ENCODE measurements around the gene COL4A4. TPM values are rescaled to one million over a fixed set of nuclear protein-coding genes. Genes with fewer than 3 reads are reported as not detected.

Gene COL4A4
- total RNA-seq, 3 donors from 2014 or later (not counting 1 experiment from before 2014, with no cell fraction given): 0.31 to 2.3 (median 0.88) TPM

- H3K9me3 Mint-ChIP-seq: no peaks in the 10 kb centered on the region
- Histone ChIP-seq H3K36me3 (ENCODE audit: control insufficient read depth, insufficient read depth, low read length) (no peaks in the 10 kb centered on the region), H3K27ac (ENCODE audit: low read length) (no peak overlapping the region), H3K27me3 (ENCODE audit: control insufficient read depth, insufficient read depth, low read length) (no peaks in the 10 kb centered on the region), H3K9me3 (ENCODE audit: control insufficient read depth, insufficient read depth, low read length) (no peaks in the 10 kb centered on the region), H3K4me3 (ENCODE audit: low read length) (no peak overlapping the region), H3K4me1 (ENCODE audit: control insufficient read depth, insufficient read depth, low read length) (no peaks in the 10 kb centered on the region)
- H3K4me3 Mint-ChIP-seq: no peak overlapping the region
- ATAC-seq: no peak
- DNase-seq: no peak
- intact Hi-C loops (cut with micrococcal nuclease): no loop called here
- H3K4me1 Mint-ChIP-seq: peaks cover 0 to 3% of the 10 kb centered on the region in 2 donors
- no peaks in the 10 kb centered on the region for H3K27me3 Mint-ChIP-seq (ENCODE audit: low read depth in 2 of 2)
- no peak for TF ChIP-seq CTCF (IDR thresholded peaks at IDR 0.05)
- no peaks in the 10 kb centered on the region for H3K36me3 Mint-ChIP-seq
- H3K27ac Mint-ChIP-seq: no peak overlapping the region
- WGBS (ENCODE audit: insufficient coverage): 95% methylated on average over 15 of the region's 16 CpGs
These were observed 157.7 kb downstream of the COL4A4 start for GRCh38 chr2:227006189-227006897.

GRCh38 chr2:227004482-227004881 lies 159.5 kb downstream of the COL4A4 start:
- H3K27ac ChIP-seq (ENCODE audit: low read length): no peak overlapping the region
- 93% methylated on average over 6 of the region's 6 CpGs for WGBS (ENCODE audit: insufficient coverage)
- H3K4me1 ChIP-seq (ENCODE audit: control insufficient read depth, insufficient read depth, low read length): no peaks in the 10 kb centered on the region
- ATAC-seq (no peak), DNase-seq (no peak)
- H3K9me3 Mint-ChIP-seq: no peaks in the 10 kb centered on the region
- no peaks in the 10 kb centered on the region for H3K9me3 ChIP-seq (ENCODE audit: control insufficient read depth, insufficient read depth, low read length)
- no peaks in the 10 kb centered on the region for H3K36me3 Mint-ChIP-seq
- H3K4me1 Mint-ChIP-seq: peaks cover 0 to 3% of the 10 kb centered on the region in 2 donors
- H3K4me3 Mint-ChIP-seq: no peak overlapping the region
- H3K4me3 ChIP-seq (ENCODE audit: low read length): no peak overlapping the region
- H3K36me3 ChIP-seq (ENCODE audit: control insufficient read depth, insufficient read depth, low read length): peaks cover 3% of the 10 kb centered on the region
- no peaks in the 10 kb centered on the region for H3K27me3 Mint-ChIP-seq (ENCODE audit: low read depth in 2 of 2)
- intact Hi-C loops (cut with micrococcal nuclease): no loop called here
- no peak for TF ChIP-seq CTCF (IDR thresholded peaks at IDR 0.05)
- H3K27me3 ChIP-seq (ENCODE audit: control insufficient read depth, insufficient read depth, low read length): no peaks in the 10 kb centered on the region
- H3K27ac Mint-ChIP-seq: no peak overlapping the region

- no peak for ATAC-seq
- H3K4me3 ChIP-seq (ENCODE audit: low read length): no peak overlapping the region
- Mint-ChIP-seq H3K9me3 (no peaks in the 10 kb centered on the region), H3K27ac (no peak overlapping the region), H3K27me3 (ENCODE audit: low read depth in 2 of 2) (no peaks in the 10 kb centered on the region), H3K36me3 (no peaks in the 10 kb centered on the region), H3K4me3 (no peak overlapping the region), H3K4me1 (peaks cover 0 to 3% of the 10 kb centered on the region in 2 donors)
- WGBS (ENCODE audit: insufficient coverage): 97% methylated on average over 2 of the region's 2 CpGs
- TF ChIP-seq CTCF (IDR thresholded peaks at IDR 0.05): no peak
- intact Hi-C loops (cut with micrococcal nuclease): no loop called here
- DNase-seq: no peak
- no peaks in the 10 kb centered on the region for H3K27me3 ChIP-seq (ENCODE audit: control insufficient read depth, insufficient read depth, low read length)
- H3K36me3 ChIP-seq (ENCODE audit: control insufficient read depth, insufficient read depth, low read length): peaks cover 5% of the 10 kb centered on the region
- no peaks in the 10 kb centered on the region for H3K9me3 ChIP-seq (ENCODE audit: control insufficient read depth, insufficient read depth, low read length)
- H3K27ac ChIP-seq (ENCODE audit: low read length): no peak overlapping the region
- no peaks in the 10 kb centered on the region for H3K4me1 ChIP-seq (ENCODE audit: control insufficient read depth, insufficient read depth, low read length)
These were observed 163.9 kb downstream of the COL4A4 start for GRCh38 chr2:227000123-227000522.

GRCh38 chr2:226999661-227000060 lies 164.3 kb downstream of the COL4A4 start:
- H3K27me3 ChIP-seq (ENCODE audit: control insufficient read depth, insufficient read depth, low read length): no peaks in the 10 kb centered on the region
- H3K4me3 ChIP-seq (ENCODE audit: low read length): no peak overlapping the region
- Mint-ChIP-seq H3K4me3 (no peak overlapping the region), H3K27me3 (ENCODE audit: low read depth in 2 of 2) (no peaks in the 10 kb centered on the region), H3K27ac (no peak overlapping the region), H3K4me1 (peaks cover 0 to 3% of the 10 kb centered on the region in 2 donors), H3K9me3 (no peaks in the 10 kb centered on the region), H3K36me3 (no peaks in the 10 kb centered on the region)
- TF ChIP-seq CTCF (IDR thresholded peaks at IDR 0.05): no peak
- intact Hi-C loops (cut with micrococcal nuclease): no loop called here
- DNase-seq (no peak), ATAC-seq (no peak)
- H3K36me3 ChIP-seq (ENCODE audit: control insufficient read depth, insufficient read depth, low read length): peaks cover 5% of the 10 kb centered on the region
- 88% methylated on average over 1 of the region's 2 CpGs for WGBS (ENCODE audit: insufficient coverage)
- no peak overlapping the region for H3K27ac ChIP-seq (ENCODE audit: low read length)
- no peaks in the 10 kb centered on the region for H3K4me1 ChIP-seq (ENCODE audit: control insufficient read depth, insufficient read depth, low read length)
- H3K9me3 ChIP-seq (ENCODE audit: control insufficient read depth, insufficient read depth, low read length): no peaks in the 10 kb centered on the region
